HepG2 (cell line): ENCODE data around the gene MKS1. TPM values are rescaled to one million over a fixed set of nuclear protein-coding genes. Genes with fewer than 3 reads are reported as not detected.
A peak's percentile ranks its signal among the peaks of the same experiment; 100 is the strongest.

ENCODE experiments used
- CEBPG ChIP-seq: IDR thresholded peaks from 2 replicates; pipeline ENCODE4 v1.6.1; 2016
- GLI4 ChIP-seq: sonication (generic); formaldehyde crosslinking; IDR thresholded peaks from 2 replicates; pipeline ENCODE4 v1.5.1; 2020; ENCODE audit warnings: missing genetic modification reagents, mild to moderate bottlenecking, moderate library complexity, borderline replicate concordance
- GPN1 ChIP-seq: sonication (generic); formaldehyde crosslinking; IDR thresholded peaks from 2 replicates; pipeline ENCODE4 v1.5.1; 2020; ENCODE audit warnings: missing genetic modification reagents, borderline replicate concordance
- HCFC1 ChIP-seq: fragments of 150-350 bp; IDR thresholded peaks from 2 replicates; pipeline ENCODE4 v1.6.1; 2014; ENCODE audit warnings: low read depth, low read length
- HDAC1 ChIP-seq: sonication (generic); formaldehyde crosslinking; IDR thresholded peaks from 2 replicates; pipeline ENCODE4 v1.5.1; 2020; ENCODE audit warnings: mild to moderate bottlenecking, missing genetic modification reagents
- ISX ChIP-seq: sonication (generic); formaldehyde crosslinking; conservative IDR thresholded peaks from 2 replicates; pipeline ENCODE4 v1.5.0; 2020; ENCODE audit warnings: missing genetic modification reagents
- JUN ChIP-seq: sonication (generic); formaldehyde crosslinking; IDR thresholded peaks from 2 replicates; pipeline ENCODE4 v1.4.0; 2020; ENCODE audit warnings: mild to moderate bottlenecking, missing genetic modification reagents
- KLF16 ChIP-seq, 2 experiments: sonication (generic) in 1 of 2; formaldehyde crosslinking in 1 of 2; IDR thresholded peaks; 2 replicates each; pipeline versions ENCODE4 v1.6.1 to v1.8.0; 2016 to 2023; ENCODE audit warnings: missing genetic modification reagents in 2 of 2, missing compliant biosample characterization in 1 of 2
- PBX3 ChIP-seq: sonication (generic); formaldehyde crosslinking; IDR thresholded peaks from 2 replicates; pipeline ENCODE4 v1.8.1; 2023; ENCODE audit warnings: missing genetic modification reagents, inconsistent platforms, borderline replicate concordance
- SMARCE1 ChIP-seq: fragments of 450-650 bp; IDR thresholded peaks from 2 replicates; pipeline ENCODE4 v1.6.1; 2017; ENCODE audit warnings: borderline replicate concordance
- TRIM22 ChIP-seq: fragments of 450-650 bp; IDR thresholded peaks from 2 replicates; pipeline ENCODE4 v1.6.1; 2017
- ZFP36L1 ChIP-seq: sonication (generic); formaldehyde crosslinking; IDR thresholded peaks from 2 replicates; pipeline ENCODE4 v1.8.0; 2022; ENCODE audit warnings: mild to moderate bottlenecking, missing genetic modification reagents, moderate library complexity
- ZFP91 ChIP-seq: sonication (generic); formaldehyde crosslinking; IDR thresholded peaks from 2 replicates; pipeline ENCODE4 v1.9.0; 2022; ENCODE audit warnings: missing genetic modification reagents, mild to moderate bottlenecking, borderline replicate concordance
- ZNF318 ChIP-seq: sonication (generic); formaldehyde crosslinking; IDR thresholded peaks from 2 replicates; pipeline ENCODE4 v1.4.0; 2020; ENCODE audit warnings: mild to moderate bottlenecking, missing genetic modification reagents
- ZNF549 ChIP-seq: sonication (generic); formaldehyde crosslinking; IDR thresholded peaks from 2 replicates; pipeline ENCODE4 v1.5.0; 2020; ENCODE audit warnings: missing genetic modification reagents
- ZNF660 ChIP-seq: sonication (generic); formaldehyde crosslinking; IDR thresholded peaks from 2 replicates; pipeline ENCODE4 v1.5.1; 2020; ENCODE audit warnings: mild to moderate bottlenecking, low read depth, missing genetic modification reagents, borderline replicate concordance
- ZNF709 ChIP-seq: sonication (generic); formaldehyde crosslinking; IDR thresholded peaks from 2 replicates; pipeline ENCODE4 v1.5.0; 2020; ENCODE audit warnings: mild to moderate bottlenecking, missing genetic modification reagents
- polyA plus RNA-seq, 8 experiments: library from polyadenylated mRNA; depleted of rRNA in 3 of 8; stranded (reverse) in 7 of 8; unstranded in 1 of 8; fragments of >200 nt; fragmentation: Illumina TruSeq in 4 of 8; extraction: Trizol in 4 of 8; gene quantifications; 2 replicates each; pipeline versions ENCODE4 v1.2.1 to v1.2.3, GENCODE V29; 2011 to 2016; ENCODE audit warnings: low read depth in 4 of 8, missing spikeins in 1 of 8, mixed read lengths in 1 of 8; ENCODE audit not compliant: insufficient read depth in 1 of 8
- total RNA-seq, 5 experiments: library from RNA; depleted of rRNA; stranded (reverse); fragments of >200 nt; fragmentation: Illumina TruSeq; extraction: Trizol; gene quantifications; 2 replicates each; pipeline ENCODE4 v1.2.3, GENCODE V29; 2016; ENCODE audit warnings: low read depth in 1 of 5

MKS1 gene
- total and polyA plus RNA-seq, 2 of the 13 experiments (the other 11 are each of a cell fraction or from before 2014, with no cell fraction given), result 16.1 to 26.3 TPM

- TF ChIP-seq KLF16 (CRISPR knock-in tag; IDR thresholded peaks at IDR 0.05), result peak in 1 of 2 experiments; percentile 64; a peak in 2 of 4 replicates
- TF ChIP-seq SMARCE1, result no peak
- TF ChIP-seq HCFC1, result peak; percentile 61
- peak; percentile 95 for TF ChIP-seq ZFP91 (CRISPR knock-in tag)
- TF ChIP-seq HDAC1 (CRISPR knock-in tag), result peak; percentile 95
- TF ChIP-seq ISX (CRISPR knock-in tag), result no peak
- TF ChIP-seq JUN (CRISPR knock-in tag), result 0 out of 2 replicates have a peak, but pooled peaks have one; percentile 21
- no peak for TF ChIP-seq TRIM22
- TF ChIP-seq GLI4 (CRISPR knock-in tag), result 0 out of 2 replicates have a peak, but pooled peaks have one; percentile 83
- no peak; the same call in 1 of the 2 replicates for TF ChIP-seq ZNF660 (CRISPR knock-in tag)
- peak; percentile 42; the same call in 1 of the 2 replicates for TF ChIP-seq CEBPG
- no peak for TF ChIP-seq GPN1 (CRISPR knock-in tag)
- peak; percentile 75; the same call in 1 of the 2 replicates for TF ChIP-seq ZFP36L1 (CRISPR knock-in tag)
- no peak for TF ChIP-seq ZNF549 (CRISPR knock-in tag)
- TF ChIP-seq ZNF318 (CRISPR knock-in tag), result no peak
- no peak for TF ChIP-seq PBX3 (CRISPR knock-in tag)
- TF ChIP-seq ZNF709 (CRISPR knock-in tag), result peak; percentile 92
Measured at GRCh38 chr17:58219007-58219788, at the start of gene MKS1 (continued).
